NCI-H748 treated with DMSO at 0.1 percent for 48 hours (cell line): ENCODE data around the gene GLRA1.
"Not testable (repeated sequence)": the region's sequence is repeated elsewhere in the genome, so short reads cannot be mapped to it uniquely, and the experiment has no call there.

Experiments
- DNase-seq: peaks from one replicate; lab custom pipeline; 2025; lab: John Stamatoyannopoulos, UW

The GLRA1 gene

GRCh38 chr5:151913425-151913824 lies 11.2 kb downstream of the GLRA1 start:
- no peak for DNase-seq

- DNase-seq: no peak
Observed at GRCh38 chr5:151912360-151912759, 12.3 kb downstream of the GLRA1 start.

GRCh38 chr5:151911011-151911410 lies 13.6 kb downstream of the GLRA1 start:
- DNase-seq: no peak

GRCh38 chr5:151909628-151910027 lies 15.0 kb downstream of the GLRA1 start:
- DNase-seq: no peak

GRCh38 chr5:151906246-151906645 lies 18.4 kb downstream of the GLRA1 start:
- peak; percentile 36 for DNase-seq

GRCh38 chr5:151905557-151905961 lies 19.1 kb downstream of the GLRA1 start:
- DNase-seq: no peak

- no peak for DNase-seq
Observed at GRCh38 chr5:151904909-151905308, 19.7 kb downstream of the GLRA1 start.

- DNase-seq: no peak
Observed at GRCh38 chr5:151904127-151904526, 20.5 kb downstream of the GLRA1 start.

GRCh38 chr5:151903243-151903653 lies 21.4 kb downstream of the GLRA1 start:
- no peak for DNase-seq

GRCh38 chr5:151902215-151902614 lies 22.4 kb downstream of the GLRA1 start:
- no peak for DNase-seq

- DNase-seq: no peak
Observed at GRCh38 chr5:151901611-151902010, 23.0 kb downstream of the GLRA1 start.

GRCh38 chr5:151900891-151901290 lies 23.8 kb downstream of the GLRA1 start:
- DNase-seq: no peak

- no peak for DNase-seq
Observed at GRCh38 chr5:151899399-151899798, 25.3 kb downstream of the GLRA1 start.

- DNase-seq: no peak
Observed at GRCh38 chr5:151897896-151898295, 26.8 kb downstream of the GLRA1 start.

GRCh38 chr5:151897020-151897552 lies 27.6 kb downstream of the GLRA1 start:
- DNase-seq: no peak

- DNase-seq: no peak
Observed at GRCh38 chr5:151896031-151896691, 28.5 kb downstream of the GLRA1 start.

- no peak for DNase-seq
Observed at GRCh38 chr5:151895660-151896030, 29.0 kb downstream of the GLRA1 start.

- not testable (repeated sequence) for DNase-seq
Observed at GRCh38 chr5:151893485-151893884, 31.2 kb downstream of the GLRA1 start.

GRCh38 chr5:151892393-151892792 lies 32.3 kb downstream of the GLRA1 start:
- DNase-seq: peak; percentile 92

- no peak for DNase-seq
Observed at GRCh38 chr5:151890299-151890698, 34.4 kb downstream of the GLRA1 start.

- no peak for DNase-seq
Observed at GRCh38 chr5:151889614-151890013, 35.0 kb downstream of the GLRA1 start.

GRCh38 chr5:151886546-151887275 lies 37.9 kb downstream of the GLRA1 start:
- DNase-seq: no peak

GRCh38 chr5:151885138-151885908 lies 39.3 kb downstream of the GLRA1 start:
- DNase-seq: no peak
